Measurements from ENCODE around the gene SLC16A13. TPM values are rescaled to one million over a fixed set of nuclear protein-coding genes. Genes with fewer than 3 reads are reported as not detected.

Gene SLC16A13
- total and polyA plus RNA-seq, 10 of the 15 experiments (the other 5 are each of a cell fraction or from before 2014, with no cell fraction given) = 0.34 to 12.1 (median 3.3) TPM

DNA sequence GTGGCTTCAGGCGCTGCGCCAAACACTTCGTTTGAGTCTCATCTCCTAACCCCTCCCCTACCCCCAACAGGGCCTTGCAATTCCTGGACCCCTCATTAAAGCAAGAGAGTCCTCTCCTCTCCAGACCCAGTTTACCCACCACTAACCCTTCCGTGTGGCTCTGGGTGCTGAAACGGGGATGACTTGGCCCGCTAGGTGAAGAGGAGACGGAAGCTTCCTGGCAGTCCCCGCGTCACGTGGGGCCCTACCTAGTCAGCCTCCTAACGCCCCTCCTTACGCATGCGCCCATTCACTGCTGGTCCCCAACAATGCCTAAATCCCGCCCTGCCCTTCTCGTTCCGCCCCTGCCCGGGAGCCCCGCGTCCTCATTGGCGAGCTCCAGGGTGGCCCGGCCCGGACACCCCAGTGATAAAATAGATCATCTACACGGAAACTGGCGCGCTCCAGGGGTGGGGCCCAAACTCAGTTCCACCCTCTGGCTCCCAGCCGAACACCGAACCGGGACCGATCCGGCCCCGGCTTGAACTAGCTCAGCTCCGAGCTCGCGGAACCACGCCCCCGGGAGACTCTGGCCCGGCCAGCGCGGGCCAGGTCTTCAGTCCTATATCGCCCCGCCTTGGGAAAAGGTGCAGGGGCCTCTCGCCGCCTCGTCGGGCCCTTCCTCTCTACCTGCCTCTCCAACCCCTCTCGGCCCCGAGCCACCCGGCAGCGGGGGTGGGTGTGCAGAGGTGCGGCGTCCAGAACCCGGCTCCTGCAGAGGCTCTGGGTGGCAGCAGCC, at the start of gene SLC16A13 (continued):
- TF ChIP-seq, protein P1, sequence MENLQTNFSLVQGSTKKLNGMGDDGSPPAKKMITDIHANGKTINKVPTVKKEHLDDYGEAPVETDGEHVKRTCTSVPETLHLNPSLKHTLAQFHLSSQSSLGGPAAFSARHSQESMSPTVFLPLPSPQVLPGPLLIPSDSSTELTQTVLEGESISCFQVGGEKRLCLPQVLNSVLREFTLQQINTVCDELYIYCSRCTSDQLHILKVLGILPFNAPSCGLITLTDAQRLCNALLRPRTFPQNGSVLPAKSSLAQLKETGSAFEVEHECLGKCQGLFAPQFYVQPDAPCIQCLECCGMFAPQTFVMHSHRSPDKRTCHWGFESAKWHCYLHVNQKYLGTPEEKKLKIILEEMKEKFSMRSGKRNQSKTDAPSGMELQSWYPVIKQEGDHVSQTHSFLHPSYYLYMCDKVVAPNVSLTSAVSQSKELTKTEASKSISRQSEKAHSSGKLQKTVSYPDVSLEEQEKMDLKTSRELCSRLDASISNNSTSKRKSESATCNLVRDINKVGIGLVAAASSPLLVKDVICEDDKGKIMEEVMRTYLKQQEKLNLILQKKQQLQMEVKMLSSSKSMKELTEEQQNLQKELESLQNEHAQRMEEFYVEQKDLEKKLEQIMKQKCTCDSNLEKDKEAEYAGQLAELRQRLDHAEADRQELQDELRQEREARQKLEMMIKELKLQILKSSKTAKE (IDR thresholded peaks at IDR 0.05; ENCODE audit: low read depth, poor library complexity, severe bottlenecking) = no peak
- TF ChIP-seq EGR1 (IDR thresholded peaks at IDR 0.05; ENCODE audit: borderline replicate concordance in 1 of 2, low read depth in 2 of 2, low read length in 2 of 2) (no peak; a peak in 1 of 3 replicates), ATF3 (IDR thresholded peaks at IDR 0.05; ENCODE audit: borderline replicate concordance, extremely low read depth, low read depth, low read length) (peak; percentile 90), POU2F2 (IDR thresholded peaks at IDR 0.05; ENCODE audit: borderline replicate concordance, low read depth, low read length) (peak; percentile 71; the same call in 2 of the 3 replicates), SUZ12 (IDR thresholded peaks at IDR 0.05; ENCODE audit: unreplicated experiment) (no peak), RAD21 (IDR thresholded peaks at IDR 0.05; ENCODE audit: insufficient read depth, low read depth, low read length) (no peak), HDGF (IDR thresholded peaks at IDR 0.05) (peak; percentile 74; the same call in 1 of the 2 replicates), HDAC2 (IDR thresholded peaks at IDR 0.05) (no peak), CREM (IDR thresholded peaks at IDR 0.05; ENCODE audit: low read depth) (peak; percentile 35; the same call in 1 of the 2 replicates), SMC3 (IDR thresholded peaks at IDR 0.05; ENCODE audit: borderline replicate concordance, low read length) (no peak), CHD2 (IDR thresholded peaks at IDR 0.05; ENCODE audit: borderline replicate concordance, low read depth, low read length) (peak; percentile 42; the same call in 1 of the 2 replicates), KLF5 (IDR thresholded peaks at IDR 0.05; ENCODE audit: partially characterized antibody) (no peak), MXI1 (IDR thresholded peaks at IDR 0.05; ENCODE audit: low read depth, low read length) (no peak; the same call in 1 of the 2 replicates), FOXM1 (IDR thresholded peaks at IDR 0.05; ENCODE audit: low read depth, low read length) (no peak), BHLHE40 (IDR thresholded peaks at IDR 0.05; ENCODE audit: borderline replicate concordance in 1 of 2, low read depth in 2 of 2, low read length in 1 of 2) (peak; percentile 71 to 83), RFX5 (IDR thresholded peaks at IDR 0.05; ENCODE audit: low read depth, low read length) (no peak; the same call in none of the 2 replicates), USF2 (IDR thresholded peaks at IDR 0.05; ENCODE audit: borderline replicate concordance, low read depth, low read length) (peak; percentile 97), MYC (IDR thresholded peaks at IDR 0.05; ENCODE audit: insufficient read depth, insufficient read length, insufficient replicate concordance, low read length, severe bottlenecking) (peak; percentile 36), CBFB (IDR thresholded peaks at IDR 0.05; ENCODE audit: low read depth) (peak; percentile 85; the same call in 1 of the 2 replicates), CEBPB (IDR thresholded peaks at IDR 0.05; ENCODE audit: borderline replicate concordance in 1 of 2, low read depth in 2 of 2, low read length in 2 of 2) (no peak), JUNB (IDR thresholded peaks at IDR 0.05) (no peak), ZZZ3 (IDR thresholded peaks at IDR 0.05; ENCODE audit: control insufficient read depth, insufficient read length, low read depth) (no peak), CREB1 (IDR thresholded peaks at IDR 0.05; ENCODE audit: low read depth) (peak; percentile 9; the same call in 1 of the 2 replicates), CBX3 (IDR thresholded peaks at IDR 0.05; ENCODE audit: borderline replicate concordance, low read depth) (no peak)
- TF ChIP-seq, protein P2, sequence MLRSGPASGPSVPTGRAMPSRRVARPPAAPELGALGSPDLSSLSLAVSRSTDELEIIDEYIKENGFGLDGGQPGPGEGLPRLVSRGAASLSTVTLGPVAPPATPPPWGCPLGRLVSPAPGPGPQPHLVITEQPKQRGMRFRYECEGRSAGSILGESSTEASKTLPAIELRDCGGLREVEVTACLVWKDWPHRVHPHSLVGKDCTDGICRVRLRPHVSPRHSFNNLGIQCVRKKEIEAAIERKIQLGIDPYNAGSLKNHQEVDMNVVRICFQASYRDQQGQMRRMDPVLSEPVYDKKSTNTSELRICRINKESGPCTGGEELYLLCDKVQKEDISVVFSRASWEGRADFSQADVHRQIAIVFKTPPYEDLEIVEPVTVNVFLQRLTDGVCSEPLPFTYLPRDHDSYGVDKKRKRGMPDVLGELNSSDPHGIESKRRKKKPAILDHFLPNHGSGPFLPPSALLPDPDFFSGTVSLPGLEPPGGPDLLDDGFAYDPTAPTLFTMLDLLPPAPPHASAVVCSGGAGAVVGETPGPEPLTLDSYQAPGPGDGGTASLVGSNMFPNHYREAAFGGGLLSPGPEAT (IDR thresholded peaks at IDR 0.05; ENCODE audit: low read depth) = peak; percentile 69

Measured in GM12878 (cell line).